ENCODE data around the gene OSER1.
"Not testable (repeated sequence)": the region's sequence is repeated elsewhere in the genome, so short reads cannot be mapped to it uniquely, and the experiment has no call there.

OSER1 gene

GRCh38 chr20:44210406-44211176 is at the start of gene OSER1:
Gene OSER1, minus strand, starts transcription at chr20:44210771. Its CDS starts 3,814 bp downstream, at chr20:44206957.
- peak; percentile 94 for DNase-seq

GRCh38 chr20:44258226-44258890 is 47.8 kb upstream of the OSER1 start:
- DNase-seq: no peak

GRCh38 chr20:44256961-44257360 is 46.4 kb upstream of the OSER1 start:
- no peak for DNase-seq

- no peak for DNase-seq
These were observed 45.4 kb upstream of the OSER1 start for GRCh38 chr20:44255942-44256341.

GRCh38 chr20:44254073-44254472 is 43.5 kb upstream of the OSER1 start:
- DNase-seq: no peak

GRCh38 chr20:44253528-44253927 is 43.0 kb upstream of the OSER1 start:
- no peak for DNase-seq

GRCh38 chr20:44251284-44251683 is 40.7 kb upstream of the OSER1 start:
- DNase-seq: no peak

- no peak for DNase-seq
These were observed 37.8 kb upstream of the OSER1 start for GRCh38 chr20:44248410-44248759.

- no peak for DNase-seq
These were observed 37.2 kb upstream of the OSER1 start for GRCh38 chr20:44247586-44248409.

- DNase-seq: no peak
These were observed 36.6 kb upstream of the OSER1 start, which contains the start of gene GDAP1L1 for GRCh38 chr20:44247131-44247571. Gene GDAP1L1, plus strand, starts transcription at chr20:44247308. Its CDS starts 27 bp downstream, at chr20:44247335.

- DNase-seq: no peak
These were observed 35.4 kb upstream of the OSER1 start for GRCh38 chr20:44245977-44246376.

- no peak for DNase-seq
These were observed 31.2 kb upstream of the OSER1 start for GRCh38 chr20:44241796-44242195.

- DNase-seq: not testable (repeated sequence)
These were observed 26.3 kb upstream of the OSER1 start for GRCh38 chr20:44236840-44237239.

GRCh38 chr20:44235702-44236101 is 25.1 kb upstream of the OSER1 start:
- no peak for DNase-seq

- DNase-seq: no peak
These were observed 24.2 kb upstream of the OSER1 start for GRCh38 chr20:44234566-44235317.

GRCh38 chr20:44233436-44234016 is 23.0 kb upstream of the OSER1 start:
- no peak for DNase-seq

- DNase-seq: not testable (repeated sequence)
These were observed 21.9 kb upstream of the OSER1 start for GRCh38 chr20:44232469-44232856.

GRCh38 chr20:44231713-44232468 is 21.3 kb upstream of the OSER1 start:
- DNase-seq: no peak

- DNase-seq: no peak
These were observed 20.6 kb upstream of the OSER1 start for GRCh38 chr20:44231193-44231592.

- DNase-seq: no peak
These were observed 18.1 kb upstream of the OSER1 start for GRCh38 chr20:44228465-44229258.

- no peak for DNase-seq
These were observed 14.1 kb upstream of the OSER1 start for GRCh38 chr20:44224637-44225036.
